Choroid plexus epithelial cell (primary cell): ENCODE measurements around the gene PPARA.
A peak's percentile ranks its signal among the peaks of the same experiment; 100 is the strongest.

ENCODE experiments used
- DNase-seq: peaks from one replicate; pipeline ENCODE4 v3.0.0-alpha.2; 2010; ENCODE audit warnings: low read depth
- H3K4me3 ChIP-seq: 2 replicates; pipeline ENCODE4 v1.5.1; 2011; ENCODE audit warnings: low read depth, mild to moderate bottlenecking, control low read depth, low read length, moderate library complexity
- TF ChIP-seq, protein P1 (sequence below): conservative IDR thresholded peaks from 2 replicates; pipeline ENCODE4 v1.5.1; 2011; ENCODE audit warnings: low read depth, mild to moderate bottlenecking, control low read depth, inconsistent platforms, low read length, moderate library complexity

PPARA gene

DNA sequence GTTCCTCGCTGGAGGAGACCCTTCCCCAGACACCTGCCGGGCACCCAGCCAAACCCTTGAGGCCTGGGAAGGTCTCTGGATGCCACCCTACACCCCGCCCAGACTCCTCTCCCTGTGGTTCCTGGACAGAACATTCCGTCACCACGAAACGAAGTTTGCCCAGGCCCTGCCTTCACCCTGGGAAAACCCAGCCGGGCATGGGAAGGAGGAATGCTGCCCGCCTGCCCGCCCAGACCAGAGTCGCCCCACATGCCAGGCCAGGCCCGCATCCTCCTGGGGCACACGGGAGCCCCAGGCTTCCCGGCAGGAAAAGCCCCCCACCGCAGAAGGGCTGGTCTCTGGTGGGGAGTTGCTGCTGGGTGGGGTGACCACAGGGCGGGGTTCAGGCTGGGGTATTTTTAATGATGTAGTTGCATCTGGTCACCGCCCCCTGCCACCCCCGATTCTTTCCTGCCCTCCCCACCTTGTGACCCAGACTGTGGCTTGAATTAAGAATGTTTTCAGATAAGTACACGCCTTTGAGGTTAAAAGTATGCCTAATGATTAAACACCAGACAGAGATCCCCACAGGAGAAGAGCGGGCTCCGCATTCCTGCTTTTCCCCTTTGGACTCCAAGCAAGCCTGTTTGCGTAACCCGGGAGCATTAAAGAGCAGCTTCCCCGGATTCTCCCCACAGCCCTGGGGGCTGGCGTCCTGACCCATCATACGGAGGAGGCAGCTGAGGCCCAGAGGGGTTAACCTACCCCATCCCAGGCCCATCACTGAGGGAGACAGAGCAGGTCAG, 44.6 kb upstream of the PPARA start:
- TF ChIP-seq, protein P1, sequence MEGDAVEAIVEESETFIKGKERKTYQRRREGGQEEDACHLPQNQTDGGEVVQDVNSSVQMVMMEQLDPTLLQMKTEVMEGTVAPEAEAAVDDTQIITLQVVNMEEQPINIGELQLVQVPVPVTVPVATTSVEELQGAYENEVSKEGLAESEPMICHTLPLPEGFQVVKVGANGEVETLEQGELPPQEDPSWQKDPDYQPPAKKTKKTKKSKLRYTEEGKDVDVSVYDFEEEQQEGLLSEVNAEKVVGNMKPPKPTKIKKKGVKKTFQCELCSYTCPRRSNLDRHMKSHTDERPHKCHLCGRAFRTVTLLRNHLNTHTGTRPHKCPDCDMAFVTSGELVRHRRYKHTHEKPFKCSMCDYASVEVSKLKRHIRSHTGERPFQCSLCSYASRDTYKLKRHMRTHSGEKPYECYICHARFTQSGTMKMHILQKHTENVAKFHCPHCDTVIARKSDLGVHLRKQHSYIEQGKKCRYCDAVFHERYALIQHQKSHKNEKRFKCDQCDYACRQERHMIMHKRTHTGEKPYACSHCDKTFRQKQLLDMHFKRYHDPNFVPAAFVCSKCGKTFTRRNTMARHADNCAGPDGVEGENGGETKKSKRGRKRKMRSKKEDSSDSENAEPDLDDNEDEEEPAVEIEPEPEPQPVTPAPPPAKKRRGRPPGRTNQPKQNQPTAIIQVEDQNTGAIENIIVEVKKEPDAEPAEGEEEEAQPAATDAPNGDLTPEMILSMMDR = no peak
- no peak overlapping the region for H3K4me3 ChIP-seq
- peak; percentile 66 for DNase-seq

DNA sequence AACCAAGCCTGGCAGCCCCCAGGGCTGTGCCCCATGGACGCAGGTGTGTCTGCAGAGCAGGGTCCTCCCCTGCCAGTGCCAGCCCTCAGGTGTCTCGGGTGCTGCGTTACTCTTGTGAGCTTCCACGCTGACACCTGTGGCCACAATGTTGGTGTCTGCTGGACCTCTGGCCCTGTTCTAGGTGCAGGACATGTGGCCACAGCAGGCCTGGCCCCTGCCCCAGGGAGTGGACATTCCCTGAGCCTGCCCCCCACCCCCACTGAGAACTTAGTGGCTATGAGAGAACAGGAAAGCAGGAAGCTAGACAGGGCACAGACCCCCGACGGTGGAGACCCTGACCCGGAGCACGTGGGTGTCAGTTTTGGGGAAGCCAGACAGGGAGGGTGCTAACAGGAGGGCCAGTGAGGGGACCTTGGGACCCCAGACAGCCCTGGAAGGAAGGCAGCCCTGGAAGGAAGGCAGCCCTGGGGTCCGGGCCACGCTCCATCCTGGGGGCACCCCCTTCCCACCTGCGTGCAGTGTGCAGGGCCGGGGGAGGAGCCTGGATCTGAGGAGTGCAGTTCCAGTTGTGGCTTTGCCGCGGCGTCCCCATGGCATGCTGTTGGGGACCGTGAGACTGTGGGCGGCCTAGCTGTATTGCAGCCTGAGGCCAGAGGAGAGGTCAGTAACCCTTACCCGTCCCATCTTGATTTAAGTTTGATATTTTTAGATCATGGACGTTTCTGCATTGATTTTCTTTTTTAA, 43.9 kb upstream of the PPARA start:
- no peak for DNase-seq
- TF ChIP-seq, protein P1 = no peak
- H3K4me3 ChIP-seq = no peak overlapping the region

DNA sequence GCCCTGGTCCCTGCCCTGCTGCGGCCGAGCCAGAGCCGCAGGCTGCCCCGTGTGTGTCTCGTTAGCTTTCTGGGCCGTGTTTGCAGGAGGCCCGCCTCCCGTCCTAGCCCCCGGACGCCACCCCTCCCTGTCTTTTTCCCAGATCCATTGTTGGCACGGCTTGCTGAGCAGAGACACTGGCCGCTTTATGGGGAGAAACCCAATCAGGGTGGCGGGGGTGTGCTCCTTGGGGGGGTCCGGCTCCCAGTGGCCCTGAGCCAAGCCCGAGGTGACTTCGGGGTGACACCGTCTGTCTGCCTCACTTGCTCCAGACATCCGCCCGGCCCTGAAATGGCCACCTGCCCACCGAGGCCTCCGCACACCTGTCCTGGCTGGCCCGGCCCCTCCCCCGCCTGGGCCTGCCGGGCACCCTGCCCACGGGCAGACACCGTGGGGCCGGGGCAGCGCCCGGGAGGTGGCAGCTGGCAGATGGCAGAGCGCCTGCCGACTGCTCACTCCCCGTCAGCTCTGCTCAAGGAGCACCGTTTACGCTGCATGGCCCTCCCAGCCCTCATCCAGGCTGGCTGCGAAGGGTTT, 43.1 kb upstream of the PPARA start:
- DNase-seq = no peak
- H3K4me3 ChIP-seq = no peak overlapping the region
- TF ChIP-seq, protein P1 = no peak

DNA sequence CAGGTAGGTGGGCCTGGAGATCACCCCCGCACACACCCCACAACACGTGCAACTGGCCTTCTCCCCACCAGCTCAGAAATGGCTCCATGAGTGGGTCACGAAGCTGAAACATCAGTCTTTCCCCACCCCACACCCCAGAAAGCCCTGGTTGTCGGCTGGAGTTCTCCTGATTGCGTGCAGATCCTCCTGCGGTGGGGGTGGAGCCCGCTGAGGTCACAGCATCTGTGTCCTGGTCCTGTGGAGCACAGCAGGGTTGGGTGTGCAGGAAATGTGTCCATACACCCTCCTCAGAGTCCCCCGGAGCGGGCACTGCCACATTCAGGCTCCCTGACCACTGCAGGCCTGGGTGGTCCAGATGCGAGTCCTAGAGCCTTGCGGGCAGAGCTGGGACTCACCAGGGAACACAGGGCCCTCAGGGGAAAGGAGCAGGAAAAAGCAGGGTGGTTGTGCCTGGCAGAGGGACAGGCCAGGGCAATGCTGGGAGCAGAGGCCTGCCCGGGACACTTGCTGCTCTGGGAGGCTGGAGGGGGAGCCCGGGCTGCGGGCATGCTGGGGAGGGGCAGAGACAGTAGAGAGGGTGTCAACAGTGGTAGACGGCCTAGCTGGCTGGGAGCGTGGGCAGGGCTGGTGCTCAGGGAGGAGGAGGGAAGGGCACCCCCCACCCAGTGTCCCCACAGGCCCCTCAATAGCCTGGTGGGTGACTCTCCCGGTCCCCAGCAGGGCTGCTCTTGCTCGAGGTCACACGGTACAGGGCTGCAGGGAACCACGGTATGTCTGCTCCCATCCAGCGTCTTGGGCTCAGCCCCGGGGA, 42.4 kb upstream of the PPARA start:
- DNase-seq = no peak
- TF ChIP-seq, protein P1 = no peak
- H3K4me3 ChIP-seq = no peak overlapping the region

DNA sequence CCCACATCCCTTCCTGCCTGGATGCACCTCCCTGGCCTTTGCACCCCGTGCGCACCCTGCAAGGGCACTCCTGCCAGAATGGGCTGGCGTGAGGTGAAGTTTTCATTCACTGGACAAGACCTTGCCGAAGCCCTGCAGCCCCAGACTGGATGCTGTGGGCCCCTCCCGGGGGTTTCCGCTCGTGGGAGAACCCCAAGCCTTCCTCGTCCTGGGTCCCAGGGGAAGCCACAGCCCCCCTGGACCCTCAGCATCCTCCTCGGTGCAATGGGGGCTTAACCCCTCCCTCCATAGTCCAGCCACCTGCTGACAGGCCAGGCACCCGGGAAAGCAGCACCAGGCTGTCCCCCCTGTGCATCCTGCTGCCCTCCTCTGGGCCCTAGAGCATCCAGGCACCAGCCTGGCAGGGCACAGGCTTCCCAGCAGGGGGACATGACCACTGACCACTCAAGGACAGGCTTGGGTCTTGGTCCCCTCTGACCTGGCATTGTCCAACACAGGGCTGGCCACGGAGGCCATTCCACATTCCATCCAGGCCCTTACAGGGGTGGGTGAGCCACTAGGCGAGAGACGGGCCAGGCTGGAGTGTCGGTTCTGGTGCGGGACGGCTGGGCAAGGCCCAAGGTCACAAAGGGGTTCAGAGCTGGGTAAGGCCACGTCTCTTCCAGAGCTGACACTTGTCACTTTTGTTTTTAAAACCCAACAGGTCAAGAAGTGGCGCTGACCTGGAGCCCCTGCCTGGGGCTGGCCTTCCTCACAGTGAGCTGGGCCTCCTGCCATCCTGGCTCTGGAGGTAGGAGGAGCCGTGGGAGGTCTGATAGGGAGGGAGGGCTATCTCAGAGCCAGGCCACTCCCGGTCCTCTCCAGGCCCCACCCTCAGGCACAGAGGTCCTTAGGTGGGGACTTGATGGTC, 41.5 kb upstream of the PPARA start:
- TF ChIP-seq, protein P1 = peak; percentile 4
- no peak overlapping the region for H3K4me3 ChIP-seq
- peak; percentile 42 for DNase-seq
